GM12892 (cell line): ENCODE measurements around the gene SLC1A3.

Source experiments
- DNase-seq: peaks from one replicate; pipeline ENCODE4 v3.0.0; 2011; ENCODE audit not compliant: insufficient read length
- FAIRE-seq: peaks from 2 replicates; lab custom pipeline; 2011; peaks lifted over from hg19 to GRCh38; lab: Jason Lieb, UNC
- POLR2A ChIP-seq: IDR thresholded peaks from 2 replicates; pipeline ENCODE4 v1.6.1; 2011; ENCODE audit warnings: low read depth, low read length, control low read depth
- POLR2AphosphoS5 ChIP-seq: IDR thresholded peaks from 2 replicates; pipeline ENCODE4 v1.6.1; 2011; ENCODE audit warnings: low read depth, low read length, control low read depth
- TAF1 ChIP-seq: IDR thresholded peaks from 2 replicates; pipeline ENCODE4 v1.6.1; 2011; ENCODE audit warnings: low read depth, mild to moderate bottlenecking, control low read depth, low read length, borderline replicate concordance

SLC1A3 gene

GRCh38 chr5:36717131-36717695 is 110.8 kb downstream of the SLC1A3 start:
- FAIRE-seq (no peak), DNase-seq (no peak)
- TF ChIP-seq POLR2AphosphoS5 (no peak), POLR2A (no peak), TAF1 (no peak)

GRCh38 chr5:36719282-36719681 is 112.9 kb downstream of the SLC1A3 start:
- FAIRE-seq (no peak), DNase-seq (no peak)
- TF ChIP-seq POLR2AphosphoS5 = no peak
- TF ChIP-seq TAF1 = no peak
- no peak for TF ChIP-seq POLR2A

GRCh38 chr5:36720688-36721087 is 114.3 kb downstream of the SLC1A3 start:
- FAIRE-seq = peak; percentile 76

GRCh38 chr5:36721664-36722235 is 115.3 kb downstream of the SLC1A3 start:
- FAIRE-seq (no peak), DNase-seq (no peak)
- TF ChIP-seq TAF1 (no peak), POLR2A (no peak), POLR2AphosphoS5 (no peak)

More at GRCh38 chr5:36720688-36721087, 114.3 kb downstream of the SLC1A3 start:
- TF ChIP-seq TAF1 (no peak), POLR2AphosphoS5 (no peak), POLR2A (no peak)
- DNase-seq = no peak

- TF ChIP-seq POLR2A = no peak
- FAIRE-seq (peak; percentile 88), DNase-seq (no peak)
Observed at GRCh38 chr5:36722900-36723299, 116.5 kb downstream of the SLC1A3 start.

GRCh38 chr5:36723912-36724311 is 117.5 kb downstream of the SLC1A3 start:
- TF ChIP-seq TAF1 (peak; percentile 48; the same call in 1 of the 2 replicates), POLR2AphosphoS5 (peak; percentile 39; the same call in 1 of the 2 replicates), POLR2A (peak; percentile 74)
- DNase-seq = peak; percentile 13
- peak; percentile 93 for FAIRE-seq

GRCh38 chr5:36724467-36725332 is 118.3 kb downstream of the SLC1A3 start:
- FAIRE-seq = peak; percentile 98
- TF ChIP-seq TAF1 = peak; percentile 41
- TF ChIP-seq POLR2AphosphoS5 = peak; percentile 87
- TF ChIP-seq POLR2A = peak; percentile 83
- DNase-seq = peak; percentile 63

- DNase-seq = no peak
- FAIRE-seq = no peak
- TF ChIP-seq TAF1 (no peak), POLR2A (no peak), POLR2AphosphoS5 (no peak)
Observed at GRCh38 chr5:36726317-36726716, 119.9 kb downstream of the SLC1A3 start.

- DNase-seq = no peak
- no peak for FAIRE-seq
- TF ChIP-seq TAF1 (no peak), POLR2A (no peak), POLR2AphosphoS5 (no peak)
Observed at GRCh38 chr5:36726767-36727166, 120.4 kb downstream of the SLC1A3 start.

- FAIRE-seq = peak; percentile 53
- TF ChIP-seq POLR2A = no peak
- TF ChIP-seq POLR2AphosphoS5 = no peak
- TF ChIP-seq TAF1 = no peak
- DNase-seq = peak; percentile 35
Observed at GRCh38 chr5:36728697-36729543, 122.5 kb downstream of the SLC1A3 start.
